Ovary (tissue), 9 donors: Measurements from ENCODE around the gene MASP2. TPM values are rescaled to one million over a fixed set of nuclear protein-coding genes. Genes with fewer than 3 reads are reported as not detected.
"Not testable (repeated sequence)": the region's sequence is repeated elsewhere in the genome, so short reads cannot be mapped to it uniquely, and the experiment has no call there.

ENCODE experiments used
- DNase-seq, 5 donors: peaks; one replicate each; pipeline ENCODE4 v3.0.0-alpha.2; 2019 to 2020
- H3K27ac ChIP-seq, 2 donors: fragments of 200-600 bp; one replicate each; pipeline versions ENCODE4 v1.5.1 to v1.8.0; 2019 to 2022
- H3K27me3 ChIP-seq: fragments of 200-600 bp; one replicate; pipeline ENCODE4 v1.8.0; 2022
- H3K36me3 ChIP-seq: fragments of 200-600 bp; sonication (generic); one replicate; pipeline ENCODE4 v1.5.1; 2019
- H3K4me1 ChIP-seq: one replicate; pipeline ENCODE4 v1.8.1; 2013; ENCODE audit warnings: mild to moderate bottlenecking, moderate library complexity; ENCODE audit not compliant: insufficient read depth
- H3K4me3 ChIP-seq: fragments of 200-600 bp; sonication (generic); one replicate; pipeline ENCODE4 v1.5.1; 2017
- H3K9me3 ChIP-seq, 2 donors: fragments of 200-600 bp in 1 of 2; sonication (generic) in 1 of 2; one replicate each; pipeline versions ENCODE4 v1.5.1 to v1.8.1; 2013 to 2019; ENCODE audit warnings: mild to moderate bottlenecking in 1 of 2, moderate library complexity in 1 of 2
- CTCF ChIP-seq, 3 donors: fragments of 450-650 bp in 2 of 3; fragments of 200-600 bp in 1 of 3; IDR thresholded peaks; one replicate each; pipeline versions ENCODE4 v1.5.1 to v1.8.0; 2016 to 2022; ENCODE audit warnings: antibody characterized with exemption in 3 of 3, mild to moderate bottlenecking in 1 of 3
- EP300 ChIP-seq: sonication (generic); formaldehyde crosslinking; IDR thresholded peaks from one replicate; pipeline ENCODE4 v1.6.1; 2017; ENCODE audit warnings: antibody characterized with exemption
- POLR2A ChIP-seq: fragments of 450-650 bp; IDR thresholded peaks from one replicate; pipeline ENCODE4 v1.6.1; 2017; ENCODE audit warnings: antibody characterized with exemption, mild to moderate bottlenecking, moderate library complexity
- WGBS, 3 donors: extraction: QIAGEN DNeasy Blood & Tissue Kit in 1 of 3; methylation state at CpG; one replicate each; pipeline versions ENCODE4 v1.1.5 to v1.1.7; 2013 to 2017; 5-methylcytosine and 5-hydroxymethylcytosine counted together
- intact Hi-C, 4 donors: fragments of 100-400 bp; cut with DNase I; formaldehyde crosslinking; loops; one replicate each; pipeline versions ENCODE4 v1.11.0 to v1.15.1; 2022 to 2023
- polyA plus RNA-seq, 2 donors: library from polyadenylated mRNA; stranded (reverse); fragments of 200-250 nt in 1 of 2; fragments of 350-450 nt in 1 of 2; fragmentation: Illumina TruSeq in 1 of 2; extraction: RNeasy Lipid Tissue Mini Kit (QIAGEN cat#74804) in 1 of 2; gene quantifications; one replicate each; pipeline ENCODE4 v1.2.3, GENCODE V29; 2013 to 2014
- total RNA-seq, 7 donors: library from RNA; depleted of rRNA in 2 of 7; stranded (reverse); fragments of >200 nt in 2 of 7; fragmentation: NEBNext Ultra II Directional in 3 of 7; extraction: Animal tissue kit (Norgen Biotek cat#: 25700) in 3 of 7; gene quantifications; one replicate each; pipeline versions ENCODE4 v1.1.0 to v1.2.4, GENCODE V29; 2016 to 2023
- donor health status: DM: no; HTN: no; CAD: no; lungs with moderate emphysema.
- donor health status: DM: no; HTN: no; CAD: no.
- donor health status: Bipolar disorder and iron deficiency.
- donor health status: DM: yes; HTN: yes; CAD: no.
- donor health status: DM: no; HTN: no; CAD: no.
- donor health status: DM: yes; HTN: yes; CAD: no.

MASP2 gene
- total and polyA plus RNA-seq, 9 donors: 0.08 to 0.10 TPM; not detected in 7

DNA sequence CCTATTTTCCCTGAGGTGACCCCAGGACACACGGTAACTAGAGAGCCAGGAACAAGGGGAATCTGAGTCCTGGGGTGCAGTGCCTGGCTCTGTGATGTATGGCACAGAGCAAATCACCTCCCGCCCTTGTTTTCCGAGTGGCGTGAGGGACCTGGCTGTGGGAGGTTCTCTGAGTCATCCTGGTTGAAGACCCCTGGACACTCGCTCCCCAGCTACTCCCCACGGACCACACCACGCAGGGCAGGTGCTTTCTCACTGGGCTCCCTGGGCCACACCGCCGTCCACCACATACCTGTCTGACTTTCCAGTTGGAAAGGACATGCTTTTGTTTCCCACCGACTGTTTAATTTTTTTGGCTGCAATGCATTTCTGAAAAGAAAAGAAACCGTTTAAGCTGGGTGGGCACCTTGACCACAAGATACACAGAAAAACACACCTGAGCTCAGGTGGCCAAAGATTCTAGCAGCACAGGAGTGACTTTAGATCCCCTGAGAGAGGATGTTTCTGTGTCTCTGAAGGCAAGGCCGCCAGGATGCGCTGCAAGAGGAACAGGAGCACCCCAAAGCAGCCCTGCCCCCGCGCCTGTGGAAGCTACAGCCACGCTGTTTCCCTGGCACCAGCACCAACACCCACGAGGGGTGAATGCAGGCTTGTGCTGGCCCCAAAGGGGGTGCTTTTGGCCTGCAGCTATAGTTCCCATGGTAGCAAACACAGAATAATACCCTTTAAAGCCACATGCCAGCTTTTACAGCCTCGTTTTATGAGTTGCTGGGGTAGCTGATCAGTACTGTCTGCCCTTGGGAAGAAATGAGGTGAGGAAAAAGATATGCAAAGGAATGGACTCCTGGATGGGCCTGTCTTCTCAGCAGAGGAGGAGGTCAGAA, 20.9 kb upstream of the MASP2 start:
- no peak overlapping the region for H3K4me3 ChIP-seq
- intact Hi-C loops: no loop called here
- WGBS, 3 donors: 82 to 85% (median 83%) methylated on average over 18 of the region's 18 CpGs
- H3K27me3 ChIP-seq: no peaks in the 10 kb centered on the region
- no peak overlapping the region for H3K27ac ChIP-seq
- DNase-seq: peak in 2 of 5 donors; percentile 3 to 19
- TF ChIP-seq CTCF (IDR thresholded peaks at IDR 0.05) (no peak), EP300 (no peak), POLR2A (no peak)
- no peaks in the 10 kb centered on the region for H3K4me1 ChIP-seq
- peaks cover 0 to 4% of the 10 kb centered on the region in 2 donors for H3K9me3 ChIP-seq
- no peaks in the 10 kb centered on the region for H3K36me3 ChIP-seq

- Histone ChIP-seq H3K4me3 (no peak overlapping the region), H3K36me3 (no peaks in the 10 kb centered on the region), H3K27me3 (no peaks in the 10 kb centered on the region), H3K4me1 (peaks cover 8% of the 10 kb centered on the region), H3K9me3 (peaks cover 0 to 4% of the 10 kb centered on the region in 2 donors), H3K27ac (no peak overlapping the region)
- no peak for TF ChIP-seq POLR2A
- TF ChIP-seq EP300: no peak
- TF ChIP-seq CTCF (IDR thresholded peaks at IDR 0.05): no peak
- intact Hi-C loops: no loop called here
- no peak for DNase-seq
- 95 to 100% (median 97%) methylated on average over 1 of the region's 1 CpG for WGBS, 3 donors
Measured at GRCh38 chr1:11065796-11066195, 18.8 kb upstream of the MASP2 start.

DNA sequence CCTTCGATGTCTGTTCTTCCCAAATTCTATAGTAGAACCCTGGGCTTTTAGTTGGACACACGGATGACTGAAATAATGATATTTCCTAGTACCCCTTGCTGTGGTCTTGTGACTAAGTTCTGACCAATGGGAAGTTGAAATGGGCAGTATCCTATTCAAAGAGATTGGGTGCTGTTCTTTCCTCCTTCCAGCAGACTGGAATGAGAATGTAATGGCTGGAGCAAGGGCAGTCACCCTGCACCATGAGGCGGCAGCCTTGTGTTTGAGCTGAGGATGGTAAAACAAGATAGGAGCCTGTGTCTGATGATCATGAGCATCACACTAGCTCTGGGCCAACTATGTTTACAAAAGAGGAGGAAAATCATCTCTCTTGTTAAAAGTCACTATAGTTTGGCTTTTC, 17.9 kb upstream of the MASP2 start:
- H3K27ac ChIP-seq: no peak overlapping the region
- peaks cover 0 to 4% of the 10 kb centered on the region in 2 donors for H3K9me3 ChIP-seq
- H3K4me3 ChIP-seq: no peak overlapping the region
- no peaks in the 10 kb centered on the region for H3K36me3 ChIP-seq
- TF ChIP-seq POLR2A: no peak
- no peak for TF ChIP-seq EP300
- no peak for TF ChIP-seq CTCF (IDR thresholded peaks at IDR 0.05)
- DNase-seq: no peak
- H3K4me1 ChIP-seq: peaks cover 9% of the 10 kb centered on the region
- intact Hi-C loops: no loop called here
- 96 to 99% (median 96%) methylated on average over 3 of the region's 3 CpGs for WGBS, 3 donors
- no peaks in the 10 kb centered on the region for H3K27me3 ChIP-seq

GRCh38 chr1:11063937-11064537, 17.0 kb upstream of the MASP2 start:
- WGBS, 3 donors: 79 to 85% (median 80%) methylated on average over 18 of the region's 18 CpGs

DNA sequence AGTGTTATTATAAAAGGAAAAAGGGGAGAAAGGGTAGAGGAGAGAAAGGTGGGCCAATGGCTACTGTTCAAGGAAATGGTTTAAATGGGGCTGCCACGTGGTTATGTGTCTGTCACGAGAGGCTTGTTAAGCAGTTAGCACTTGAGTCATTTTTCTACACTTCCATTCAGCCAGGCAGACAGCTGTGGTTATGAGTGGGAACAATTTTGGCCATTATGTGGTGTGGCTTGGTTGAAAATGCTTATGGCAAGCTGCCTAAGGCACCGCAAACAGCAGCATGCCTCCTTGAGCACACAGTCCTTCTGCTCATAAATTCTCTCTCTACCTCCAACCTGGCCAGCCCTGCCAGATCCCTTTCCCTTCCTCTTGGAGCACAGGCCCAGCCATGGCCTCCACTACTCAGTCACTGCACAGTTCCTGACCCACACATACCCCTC, 15.9 kb upstream of the MASP2 start:
- Histone ChIP-seq H3K27ac (no peak overlapping the region), H3K4me3 (no peak overlapping the region), H3K36me3 (no peaks in the 10 kb centered on the region), H3K27me3 (no peaks in the 10 kb centered on the region), H3K9me3 (peaks cover 0 to 4% of the 10 kb centered on the region in 2 donors), H3K4me1 (peaks cover 18% of the 10 kb centered on the region)
- intact Hi-C loops: no loop called here
- TF ChIP-seq EP300 (no peak), CTCF (IDR thresholded peaks at IDR 0.05) (no peak), POLR2A (no peak)
- no peak for DNase-seq
- 57 to 75% (median 72%) methylated on average over 3 of the region's 3 CpGs for WGBS, 3 donors

More at GRCh38 chr1:11063937-11064537, 17.0 kb upstream of the MASP2 start:
- peaks cover 13% of the 10 kb centered on the region for H3K4me1 ChIP-seq
- H3K4me3 ChIP-seq, intact Hi-C loops, H3K27ac ChIP-seq, H3K36me3 ChIP-seq, DNase-seq, H3K9me3 ChIP-seq, H3K27me3 ChIP-seq: not testable (repeated sequence)
